Mesenchymal stem cell (in vitro differentiated cells and primary cell): Measurements from ENCODE around the gene PKN1.

Source experiments
- DNase-seq: peaks from one replicate; pipeline ENCODE4 v3.0.0-alpha.2; 2013
- H2AFZ ChIP-seq: one replicate; pipeline ENCODE4 v1.6.1; 2013; ENCODE audit warnings: low read depth, mild to moderate bottlenecking, control low read depth, inconsistent platforms, low read length, moderate library complexity
- H2AK5ac ChIP-seq: 2 replicates; pipeline ENCODE4 v1.6.1; 2013; ENCODE audit warnings: low read length, moderate library complexity, mild to moderate bottlenecking, inconsistent platforms; ENCODE audit not compliant: severe bottlenecking
- H2BK120ac ChIP-seq: one replicate; pipeline ENCODE4 v1.6.1; 2013; ENCODE audit warnings: low read depth, mild to moderate bottlenecking, inconsistent platforms, low read length, moderate library complexity
- H2BK12ac ChIP-seq, 2 experiments: one replicate each; pipeline ENCODE4 v1.6.1; 2013; ENCODE audit warnings: inconsistent platforms in 2 of 2, low read length in 2 of 2, mild to moderate bottlenecking in 2 of 2, moderate library complexity in 2 of 2, control low read depth in 1 of 2
- H2BK15ac ChIP-seq: one replicate; pipeline ENCODE4 v1.6.1; 2013; ENCODE audit warnings: mild to moderate bottlenecking, low read depth, inconsistent platforms; ENCODE audit not compliant: poor library complexity, severe bottlenecking
- H2BK5ac ChIP-seq: 2 replicates; pipeline ENCODE4 v1.6.1; 2013; ENCODE audit warnings: low read depth, mild to moderate bottlenecking, low read length, control low read depth, inconsistent platforms; ENCODE audit not compliant: poor library complexity, severe bottlenecking
- H3K14ac ChIP-seq, 2 experiments: one replicate each; pipeline ENCODE4 v1.6.1; 2013; ENCODE audit warnings: inconsistent platforms in 2 of 2, low read length in 2 of 2, control low read depth in 1 of 2, mild to moderate bottlenecking in 1 of 2, moderate library complexity in 1 of 2
- H3K18ac ChIP-seq, 2 experiments: one replicate each; pipeline ENCODE4 v1.6.1; 2013; ENCODE audit warnings: inconsistent platforms in 2 of 2, low read length in 2 of 2, control low read depth in 1 of 2, low read depth in 1 of 2, mild to moderate bottlenecking in 1 of 2
- H3K23ac ChIP-seq, 2 experiments: one replicate each; pipeline ENCODE4 v1.6.1; 2013; ENCODE audit warnings: inconsistent platforms in 2 of 2, low read length in 2 of 2, mild to moderate bottlenecking in 2 of 2, moderate library complexity in 2 of 2, control low read depth in 1 of 2
- H3K27ac ChIP-seq: 2 replicates; pipeline ENCODE4 v1.5.1; 2013; ENCODE audit warnings: mild to moderate bottlenecking, moderate library complexity, low read length, control low read depth, inconsistent platforms; ENCODE audit not compliant: poor library complexity, severe bottlenecking
- H3K27me3 ChIP-seq, 2 experiments: 2 replicates each; pipeline versions ENCODE4 v1.6.1 to v1.7.0; 2013; ENCODE audit warnings: low read length in 2 of 2, mild to moderate bottlenecking in 2 of 2, moderate library complexity in 2 of 2, control low read depth in 1 of 2, inconsistent platforms in 1 of 2; ENCODE audit not compliant: control insufficient read depth in 1 of 2, insufficient read depth in 1 of 2
- H3K36me3 ChIP-seq, 2 experiments: 2 replicates each; pipeline versions ENCODE4 v1.6.1 to v1.7.0; 2013; ENCODE audit warnings: low read length in 2 of 2, control low read depth in 1 of 2, inconsistent platforms in 1 of 2, low read depth in 1 of 2, mild to moderate bottlenecking in 1 of 2; ENCODE audit not compliant: insufficient read depth in 2 of 2, control insufficient read depth in 1 of 2
- H3K4ac ChIP-seq, 2 experiments: one replicate each; pipeline ENCODE4 v1.6.1; 2013; ENCODE audit warnings: inconsistent platforms in 2 of 2, low read length in 2 of 2, mild to moderate bottlenecking in 2 of 2, moderate library complexity in 2 of 2, control low read depth in 1 of 2, low read depth in 1 of 2
- H3K4me1 ChIP-seq: 2 replicates; pipeline ENCODE4 v1.6.1; 2013; ENCODE audit warnings: low read depth, low read length, control low read depth; ENCODE audit not compliant: control insufficient read depth, insufficient read depth
- H3K4me2 ChIP-seq: 2 replicates; pipeline ENCODE4 v1.6.1; 2013; ENCODE audit warnings: low read length, mild to moderate bottlenecking, inconsistent platforms; ENCODE audit not compliant: poor library complexity, severe bottlenecking
- H3K4me3 ChIP-seq, 2 experiments: 2 replicates each; pipeline versions ENCODE4 v1.5.1 to v1.7.0; 2013; ENCODE audit warnings: low read length in 2 of 2, mild to moderate bottlenecking in 2 of 2, control low read depth in 1 of 2, low read depth in 1 of 2; ENCODE audit not compliant: insufficient read depth in 1 of 2
- H3K79me1 ChIP-seq: replicated peaks from 2 replicates; pipeline ENCODE4 v1.6.1; 2013; ENCODE audit warnings: mild to moderate bottlenecking, control low read depth, low read length, inconsistent platforms; ENCODE audit not compliant: poor library complexity, severe bottlenecking
- H3K9ac ChIP-seq: 2 replicates; pipeline ENCODE4 v1.7.0; 2013; ENCODE audit warnings: mild to moderate bottlenecking, low read length, moderate library complexity
- H3K9me3 ChIP-seq: 2 replicates; pipeline ENCODE4 v1.7.0; 2013; ENCODE audit warnings: mild to moderate bottlenecking, low read length; ENCODE audit not compliant: control insufficient read depth
- H4K8ac ChIP-seq: one replicate; pipeline ENCODE4 v1.6.1; 2013; ENCODE audit warnings: inconsistent platforms, mild to moderate bottlenecking, low read length, moderate library complexity
- H4K91ac ChIP-seq: one replicate; pipeline ENCODE4 v1.6.1; 2013; ENCODE audit warnings: mild to moderate bottlenecking, low read length, inconsistent platforms
- WGBS: methylation state at CpG from one replicate; pipeline ENCODE4 v1.1.7; 2013; ENCODE audit warnings: mixed read lengths; 5-methylcytosine and 5-hydroxymethylcytosine counted together

Gene PKN1

GRCh38 chr19:14425696-14426138 lies 7.4 kb upstream of the PKN1 start:
- no peak overlapping the region for H3K4ac ChIP-seq
- H4K8ac ChIP-seq, result no peak overlapping the region
- no peak overlapping the region for H3K9ac ChIP-seq
- no peak overlapping the region for H2BK5ac ChIP-seq
- WGBS, result 51% methylated on average over 7 of the region's 7 CpGs
- peak overlapping the region; percentile 34 for H4K91ac ChIP-seq
- no peak overlapping the region for H2AK5ac ChIP-seq
- no peak overlapping the region for H3K4me3 ChIP-seq
- no peaks in the 10 kb centered on the region for H3K9me3 ChIP-seq
- peak; percentile 68 for DNase-seq
- no peak overlapping the region for H3K23ac ChIP-seq
- no peaks in the 10 kb centered on the region for H3K4me1 ChIP-seq
- H3K36me3 ChIP-seq, result no peaks in the 10 kb centered on the region
- H2BK12ac ChIP-seq, result no peak overlapping the region
- H3K79me1 ChIP-seq, result no peaks in the 10 kb centered on the region
- H2BK120ac ChIP-seq, result no peak overlapping the region
- no peak overlapping the region for H3K18ac ChIP-seq
- H3K27me3 ChIP-seq, result peaks cover under 1 to 4% of the 10 kb centered on the region in 2 experiments
- H3K14ac ChIP-seq, result no peak overlapping the region
- no peak overlapping the region for H3K27ac ChIP-seq
- no peak overlapping the region for H2AFZ ChIP-seq
- no peak overlapping the region for H2BK15ac ChIP-seq
- H3K4me2 ChIP-seq, result no peak overlapping the region

- no peak overlapping the region for H2AFZ ChIP-seq
- no peak overlapping the region for H3K27ac ChIP-seq
- no peak overlapping the region for H3K14ac ChIP-seq
- no peaks in the 10 kb centered on the region for H3K9me3 ChIP-seq
- no peak overlapping the region for H3K18ac ChIP-seq
- H2AK5ac ChIP-seq, result no peak overlapping the region
- 92% methylated on average over 1 of the region's 2 CpGs for WGBS
- H2BK12ac ChIP-seq, result no peak overlapping the region
- H4K8ac ChIP-seq, result no peak overlapping the region
- H3K4ac ChIP-seq, result no peak overlapping the region
- H3K9ac ChIP-seq, result no peak overlapping the region
- H2BK120ac ChIP-seq, result no peak overlapping the region
- H3K4me1 ChIP-seq, result peaks cover 3% of the 10 kb centered on the region
- H3K4me2 ChIP-seq, result no peak overlapping the region
- H3K23ac ChIP-seq, result no peak overlapping the region
- H2BK15ac ChIP-seq, result no peak overlapping the region
- DNase-seq, result no peak
- H4K91ac ChIP-seq, result no peak overlapping the region
- H2BK5ac ChIP-seq, result no peak overlapping the region
- H3K4me3 ChIP-seq, result no peak overlapping the region
- H3K36me3 ChIP-seq, result no peaks in the 10 kb centered on the region
- H3K79me1 ChIP-seq, result no peaks in the 10 kb centered on the region
- peaks cover 3 to 4% of the 10 kb centered on the region in 2 experiments for H3K27me3 ChIP-seq
These were observed 5.6 kb upstream of the PKN1 start for GRCh38 chr19:14427461-14427860.

GRCh38 chr19:14428882-14429416 lies 4.2 kb upstream of the PKN1 start:
- H3K79me1 ChIP-seq, result peaks cover 6% of the 10 kb centered on the region
- no peak overlapping the region for H3K4me2 ChIP-seq
- no peak overlapping the region for H3K9ac ChIP-seq
- H2BK12ac ChIP-seq, result no peak overlapping the region
- H2BK15ac ChIP-seq, result no peak overlapping the region
- H2BK120ac ChIP-seq, result no peak overlapping the region
- no peak overlapping the region for H4K8ac ChIP-seq
- WGBS, result 92% methylated on average over 3 of the region's 4 CpGs
- H3K4me1 ChIP-seq, result peaks cover 7% of the 10 kb centered on the region
- DNase-seq, result no peak
- no peak overlapping the region for H4K91ac ChIP-seq
- H2AFZ ChIP-seq, result no peak overlapping the region
- H3K4ac ChIP-seq, result no peak overlapping the region
- no peak overlapping the region for H3K14ac ChIP-seq
- H2AK5ac ChIP-seq, result no peak overlapping the region
- no peaks in the 10 kb centered on the region for H3K36me3 ChIP-seq
- no peak overlapping the region for H3K23ac ChIP-seq
- H3K4me3 ChIP-seq, result no peak overlapping the region
- H3K9me3 ChIP-seq, result no peaks in the 10 kb centered on the region
- no peak overlapping the region for H2BK5ac ChIP-seq
- no peak overlapping the region for H3K27ac ChIP-seq
- H3K27me3 ChIP-seq, result peaks cover 3 to 4% of the 10 kb centered on the region in 2 experiments
- H3K18ac ChIP-seq, result no peak overlapping the region

- DNase-seq, result no peak
- 85% methylated on average over 3 of the region's 3 CpGs for WGBS
- H3K4me2 ChIP-seq, result no peak overlapping the region
- no peak overlapping the region for H2BK5ac ChIP-seq
- no peak overlapping the region for H3K4me3 ChIP-seq
- H2AFZ ChIP-seq, result no peak overlapping the region
- no peak overlapping the region for H2AK5ac ChIP-seq
- no peak overlapping the region for H3K14ac ChIP-seq
- no peak overlapping the region for H2BK15ac ChIP-seq
- H3K23ac ChIP-seq, result no peak overlapping the region
- peaks cover 7% of the 10 kb centered on the region for H3K79me1 ChIP-seq
- H3K18ac ChIP-seq, result no peak overlapping the region
- H3K4ac ChIP-seq, result no peak overlapping the region
- H3K36me3 ChIP-seq, result no peaks in the 10 kb centered on the region
- H4K91ac ChIP-seq, result no peak overlapping the region
- no peaks in the 10 kb centered on the region for H3K9me3 ChIP-seq
- no peak overlapping the region for H2BK12ac ChIP-seq
- no peak overlapping the region for H2BK120ac ChIP-seq
- no peak overlapping the region for H3K9ac ChIP-seq
- no peak overlapping the region for H3K27ac ChIP-seq
- peaks cover 3 to 4% of the 10 kb centered on the region in 2 experiments for H3K27me3 ChIP-seq
- H3K4me1 ChIP-seq, result peaks cover 22% of the 10 kb centered on the region
- no peak overlapping the region for H4K8ac ChIP-seq
These were observed 2.4 kb upstream of the PKN1 start for GRCh38 chr19:14430712-14431111.
